K562 treated with DMSO at 1 percent for 24 hours (cell line): ENCODE results near the gene ZSCAN30. TPM values are rescaled to one million over a fixed set of nuclear protein-coding genes. Genes with fewer than 3 reads are reported as not detected.

Experiments
- total RNA-seq: library from RNA; unstranded; fragments of 300-600 nt; gene quantifications from 2 replicates; pipeline ENCODE4 v1.2.3, GENCODE V29; 2022; ENCODE audit warnings: low read depth; ENCODE audit not compliant: insufficient read depth

The ZSCAN30 gene
- 9.2 and 11.2 TPM in 2 replicates for total RNA-seq

GRCh38 chr18:35290094-35290735 lies at the start of gene ZSCAN30:
Gene ZSCAN30, minus strand, starts transcription at chr18:35290229. Its CDS starts 25,877 bp downstream, at chr18:35264352.

DNA sequence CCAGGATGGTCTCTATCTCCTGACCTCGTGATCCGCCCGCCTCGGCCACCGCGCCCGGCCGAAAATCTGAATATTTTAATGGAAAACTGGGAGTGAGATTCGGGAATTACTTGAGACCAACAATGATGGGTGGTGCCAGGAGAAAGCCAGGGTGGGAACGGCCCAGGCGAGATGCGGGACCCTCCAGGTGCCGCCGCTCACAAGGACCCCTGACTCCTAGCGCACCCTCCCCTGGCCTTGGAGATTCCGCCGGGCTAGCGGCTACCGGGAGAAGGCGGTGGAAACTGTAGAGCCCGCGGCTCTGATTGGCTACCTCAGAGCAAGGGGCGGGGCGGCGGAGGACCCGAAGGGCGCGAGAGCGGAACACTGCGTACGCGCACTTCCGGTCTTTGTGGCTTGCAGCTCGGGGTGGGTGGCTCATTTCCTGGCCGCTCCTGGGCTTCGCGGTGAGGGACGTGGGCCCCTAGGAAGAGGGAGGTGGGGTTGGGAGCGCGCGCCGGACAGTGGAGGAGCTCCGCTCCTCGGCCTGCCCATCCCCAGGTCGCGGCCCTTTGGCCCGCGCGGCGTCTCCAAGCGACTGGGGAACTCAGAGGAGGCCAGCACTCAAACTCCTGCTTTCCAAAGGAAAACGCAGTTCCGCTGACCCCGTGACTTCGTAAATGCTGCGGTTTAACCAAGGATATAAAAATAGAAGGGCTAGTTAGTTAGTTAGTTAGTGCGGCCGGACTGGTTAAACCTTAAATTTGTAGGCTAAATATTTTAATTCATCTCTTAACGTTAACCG lies 49.2 kb downstream of the ZSCAN30 start, which contains the start of gene ZNF397:
ZNF397 (plus strand) TSS at position 371 of the 784 bp plus-strand sequence. CDS start 1,437 bp downstream, outside the sequence.

Other genes starting within 250 kb of the ZSCAN30 start
- 34.6 and 36.3 TPM in 2 replicates for gene MAPRE2, start 248.8 kb downstream of the ZSCAN30 start, total RNA-seq
- 7.9 and 11.7 TPM in 2 replicates for gene ZNF397, start 49.2 kb downstream of the ZSCAN30 start, total RNA-seq
- gene ZNF24, start 54.2 kb upstream of the ZSCAN30 start, total RNA-seq, result 24.8 and 30.4 TPM in 2 replicates
- 1.8 TPM in 2 replicates for gene ZNF396, start 87.1 kb upstream of the ZSCAN30 start, total RNA-seq
- gene INO80C, start 207.7 kb upstream of the ZSCAN30 start, total RNA-seq, result 31.8 and 44.2 TPM in 2 replicates